Kidney epithelial cell (primary cell): Measurements from ENCODE around the gene ADIPOQ. TPM values are rescaled to one million over a fixed set of nuclear protein-coding genes. Genes with fewer than 3 reads are reported as not detected.
"Not testable (repeated sequence)": the region's sequence is repeated elsewhere in the genome, so short reads cannot be mapped to it uniquely, and the experiment has no call there.

Experiments used
- DNase-seq: peaks from one replicate; pipeline ENCODE4 v3.0.0-alpha.2; 2010; ENCODE audit warnings: low read depth
- H3K27me3 ChIP-seq: 2 replicates; pipeline ENCODE4 v1.6.0; 2011; ENCODE audit warnings: low read length; ENCODE audit not compliant: control insufficient read depth, insufficient read depth
- H3K36me3 ChIP-seq: 2 replicates; pipeline ENCODE4 v1.5.1; 2011; ENCODE audit warnings: low read length; ENCODE audit not compliant: control insufficient read depth, insufficient read depth
- H3K4me3 ChIP-seq: 2 replicates; pipeline ENCODE4 v1.5.1; 2011; ENCODE audit warnings: low read depth, mild to moderate bottlenecking, control low read depth, low read length
- total RNA-seq: library from RNA; depleted of rRNA; stranded (reverse); fragments of >200 nt; gene quantifications from 2 replicates; pipeline ENCODE4 v1.2.3, GENCODE V29; 2015
- TF ChIP-seq, protein P1 (sequence below): IDR thresholded peaks from 2 replicates; pipeline ENCODE4 v1.5.1; 2011; ENCODE audit warnings: mild to moderate bottlenecking, moderate library complexity, low read length, control low read depth, inconsistent platforms; ENCODE audit not compliant: insufficient read depth, poor library complexity, severe bottlenecking

ADIPOQ gene
- total RNA-seq, 1 donor from 2014 or later, result not detected

GRCh38 chr3:186896006-186896405, 53.5 kb downstream of the ADIPOQ start:
- Histone ChIP-seq H3K36me3 (no peaks in the 10 kb centered on the region), H3K27me3 (no peaks in the 10 kb centered on the region), H3K4me3 (no peak overlapping the region)
- TF ChIP-seq, protein P1, sequence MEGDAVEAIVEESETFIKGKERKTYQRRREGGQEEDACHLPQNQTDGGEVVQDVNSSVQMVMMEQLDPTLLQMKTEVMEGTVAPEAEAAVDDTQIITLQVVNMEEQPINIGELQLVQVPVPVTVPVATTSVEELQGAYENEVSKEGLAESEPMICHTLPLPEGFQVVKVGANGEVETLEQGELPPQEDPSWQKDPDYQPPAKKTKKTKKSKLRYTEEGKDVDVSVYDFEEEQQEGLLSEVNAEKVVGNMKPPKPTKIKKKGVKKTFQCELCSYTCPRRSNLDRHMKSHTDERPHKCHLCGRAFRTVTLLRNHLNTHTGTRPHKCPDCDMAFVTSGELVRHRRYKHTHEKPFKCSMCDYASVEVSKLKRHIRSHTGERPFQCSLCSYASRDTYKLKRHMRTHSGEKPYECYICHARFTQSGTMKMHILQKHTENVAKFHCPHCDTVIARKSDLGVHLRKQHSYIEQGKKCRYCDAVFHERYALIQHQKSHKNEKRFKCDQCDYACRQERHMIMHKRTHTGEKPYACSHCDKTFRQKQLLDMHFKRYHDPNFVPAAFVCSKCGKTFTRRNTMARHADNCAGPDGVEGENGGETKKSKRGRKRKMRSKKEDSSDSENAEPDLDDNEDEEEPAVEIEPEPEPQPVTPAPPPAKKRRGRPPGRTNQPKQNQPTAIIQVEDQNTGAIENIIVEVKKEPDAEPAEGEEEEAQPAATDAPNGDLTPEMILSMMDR, result no peak
- DNase-seq, result no peak

GRCh38 chr3:186896875-186897274, 54.4 kb downstream of the ADIPOQ start:
- Histone ChIP-seq H3K4me3 (no peak overlapping the region), H3K36me3 (no peaks in the 10 kb centered on the region), H3K27me3 (no peaks in the 10 kb centered on the region)
- no peak for DNase-seq
- TF ChIP-seq, protein P1, result no peak

DNA sequence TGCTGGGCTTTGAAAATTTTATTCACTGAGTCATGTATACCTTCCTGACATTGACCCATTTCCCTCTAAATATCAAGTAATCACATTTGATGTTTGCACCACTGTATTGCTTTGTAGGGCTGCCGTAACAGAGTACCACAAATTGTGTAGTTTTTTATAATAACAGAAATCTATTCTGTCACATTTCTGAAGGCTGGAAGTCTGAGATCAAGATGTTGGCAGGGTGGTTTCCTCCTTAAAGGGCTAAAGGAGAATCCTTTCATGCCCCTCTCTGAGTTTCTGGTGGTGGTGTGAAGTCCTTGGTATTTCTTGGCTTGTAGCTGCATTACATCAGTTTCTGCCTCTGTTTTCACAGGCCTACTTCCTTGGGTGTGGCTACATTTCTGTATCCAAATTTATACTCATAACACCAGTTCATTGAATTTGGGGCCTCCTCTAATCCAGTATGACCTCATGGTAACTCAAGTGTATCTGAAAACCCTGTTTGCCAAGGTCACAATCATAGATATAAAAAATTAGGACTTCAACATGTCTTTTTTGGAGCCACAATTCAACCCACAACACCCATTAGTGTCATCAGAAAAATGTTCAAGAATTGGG, 58.7 kb downstream of the ADIPOQ start:
- H3K36me3 ChIP-seq, result no peaks in the 10 kb centered on the region
- TF ChIP-seq, protein P1, result no peak
- no peak overlapping the region for H3K4me3 ChIP-seq
- no peak for DNase-seq
- H3K27me3 ChIP-seq, result no peaks in the 10 kb centered on the region

DNA sequence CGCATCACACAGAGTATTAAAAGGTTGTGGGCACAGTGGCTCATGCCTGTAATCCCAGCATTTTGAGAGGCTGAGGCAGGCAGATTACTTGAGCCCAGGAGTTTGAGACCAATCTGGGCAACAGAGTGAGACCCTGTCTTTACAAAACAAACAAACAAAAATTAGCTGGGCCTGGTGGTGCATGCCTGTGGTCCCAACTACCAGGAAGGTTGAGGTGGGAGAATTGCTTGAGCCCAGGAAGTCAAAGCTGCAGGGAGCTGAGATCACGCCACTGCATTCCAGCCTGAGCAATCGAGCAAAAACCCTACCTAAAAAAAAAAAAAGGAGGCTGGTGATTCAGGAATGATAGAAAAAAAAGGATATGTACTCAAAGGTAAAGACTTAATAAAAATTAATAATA, 59.6 kb downstream of the ADIPOQ start:
- peak; percentile 58 for DNase-seq
- Histone ChIP-seq H3K27me3 (no peaks in the 10 kb centered on the region), H3K36me3 (no peaks in the 10 kb centered on the region), H3K4me3 (no peak overlapping the region)
- TF ChIP-seq, protein P1, result no peak

GRCh38 chr3:186902713-186903112, 60.2 kb downstream of the ADIPOQ start:
- no peaks in the 10 kb centered on the region for H3K36me3 ChIP-seq
- DNase-seq, result no peak
- H3K4me3 ChIP-seq, result no peak overlapping the region
- H3K27me3 ChIP-seq, result no peaks in the 10 kb centered on the region
- TF ChIP-seq, protein P1, result no peak

GRCh38 chr3:186903676-186904075, 61.2 kb downstream of the ADIPOQ start:
- not testable (repeated sequence) for DNase-seq, H3K27me3 ChIP-seq, H3K36me3 ChIP-seq, H3K4me3 ChIP-seq

- not testable (repeated sequence) for H3K4me3 ChIP-seq, H3K36me3 ChIP-seq, H3K27me3 ChIP-seq, DNase-seq
These were observed 64.6 kb downstream of the ADIPOQ start for GRCh38 chr3:186907075-186907474.
